Breast epithelium (tissue), 4 donors: ENCODE data around the gene TAS2R41. TPM values are rescaled to one million over a fixed set of nuclear protein-coding genes. Genes with fewer than 3 reads are reported as not detected.
"Not testable (repeated sequence)": the region's sequence is repeated elsewhere in the genome, so short reads cannot be mapped to it uniquely, and the experiment has no call there.

ENCODE experiments used
- DNase-seq, 2 donors: peaks; one replicate each; pipeline ENCODE4 v3.0.0-alpha.2; 2019; ENCODE audit warnings: low spot score in 2 of 2
- H3K27ac ChIP-seq, 2 donors: fragments of 200-600 bp; sonication (generic) in 1 of 2; one replicate each; pipeline ENCODE4 v1.5.1; 2016 to 2019; ENCODE audit warnings: mild to moderate bottlenecking in 1 of 2
- H3K27me3 ChIP-seq, 2 donors: fragments of 200-600 bp; sonication (generic) in 1 of 2; one replicate each; pipeline versions ENCODE4 v1.5.1 to v1.6.0; 2017 to 2019; ENCODE audit warnings: control low read depth in 1 of 2, mild to moderate bottlenecking in 1 of 2
- H3K36me3 ChIP-seq: fragments of 200-600 bp; one replicate; pipeline ENCODE4 v1.5.1; 2019
- H3K4me1 ChIP-seq, 2 donors: fragments of 200-600 bp; sonication (generic); one replicate each; pipeline ENCODE4 v1.5.1; 2016 to 2019; ENCODE audit warnings: control low read depth in 1 of 2
- H3K4me3 ChIP-seq, 3 donors: fragments of 200-600 bp; sonication (generic); 1 replicate in 2 of 3; 2 replicates in 1 of 3; pipeline ENCODE4 v1.5.1; 2016 to 2019; ENCODE audit warnings: mild to moderate bottlenecking in 3 of 3, moderate library complexity in 2 of 3
- H3K9me3 ChIP-seq, 2 donors: fragments of 200-600 bp; sonication (generic) in 1 of 2; one replicate each; pipeline ENCODE4 v1.5.1; 2016 to 2019; ENCODE audit warnings: control low read depth in 1 of 2
- POLR2A ChIP-seq: fragments of 450-650 bp; IDR thresholded peaks from one replicate; pipeline ENCODE4 v1.6.1; 2016; ENCODE audit warnings: antibody characterized with exemption, mild to moderate bottlenecking, moderate library complexity
- POLR2AphosphoS5 ChIP-seq, 3 donors: sonication (generic); formaldehyde crosslinking; IDR thresholded peaks; one replicate each; pipeline ENCODE4 v1.6.1; 2017; ENCODE audit warnings: antibody characterized with exemption in 3 of 3
- intact Hi-C: fragments of 100-400 bp; cut with DNase I; formaldehyde crosslinking; loops from one replicate; pipeline ENCODE4 v1.15.1; 2023; ENCODE audit warnings: low total_unique reads
- total RNA-seq, 3 donors: library from RNA; depleted of rRNA; stranded (reverse); fragments of >200 nt; gene quantifications; one replicate each; pipeline ENCODE4 v1.1.0, GENCODE V29; 2016
- TF ChIP-seq, protein P1 (sequence below), 3 donors: fragments of 450-650 bp; IDR thresholded peaks; one replicate each; pipeline ENCODE4 v1.5.1; 2016 to 2017; ENCODE audit warnings: antibody characterized with exemption in 3 of 3, mild to moderate bottlenecking in 3 of 3, moderate library complexity in 3 of 3

Gene TAS2R41
- total RNA-seq, 3 donors from 2014 or later: 0.66 to 1.3 TPM; not detected in 1

DNA sequence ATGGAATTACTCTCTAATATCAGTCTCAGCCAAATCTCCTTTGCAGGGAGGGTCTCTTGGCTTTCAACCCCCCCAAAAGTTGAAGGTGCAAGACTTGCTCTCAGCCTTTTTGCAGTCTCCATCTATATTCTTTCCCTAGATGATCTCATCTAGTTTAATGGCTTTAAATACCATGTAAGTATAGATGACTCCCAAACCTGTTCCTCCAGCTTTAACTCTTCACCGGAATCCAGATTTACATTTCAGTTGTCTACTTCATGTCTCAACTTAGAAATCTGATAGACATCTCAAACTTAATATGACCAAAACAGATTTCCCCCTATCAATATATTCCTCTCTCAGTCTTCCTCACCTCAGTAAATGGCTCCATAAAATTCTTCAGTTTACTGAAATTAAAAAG is 9.9 kb upstream of the TAS2R41 start:
- no peak for TF ChIP-seq POLR2AphosphoS5 (IDR thresholded peaks at IDR 0.05)
- no peak for TF ChIP-seq POLR2A
- TF ChIP-seq, protein P1, sequence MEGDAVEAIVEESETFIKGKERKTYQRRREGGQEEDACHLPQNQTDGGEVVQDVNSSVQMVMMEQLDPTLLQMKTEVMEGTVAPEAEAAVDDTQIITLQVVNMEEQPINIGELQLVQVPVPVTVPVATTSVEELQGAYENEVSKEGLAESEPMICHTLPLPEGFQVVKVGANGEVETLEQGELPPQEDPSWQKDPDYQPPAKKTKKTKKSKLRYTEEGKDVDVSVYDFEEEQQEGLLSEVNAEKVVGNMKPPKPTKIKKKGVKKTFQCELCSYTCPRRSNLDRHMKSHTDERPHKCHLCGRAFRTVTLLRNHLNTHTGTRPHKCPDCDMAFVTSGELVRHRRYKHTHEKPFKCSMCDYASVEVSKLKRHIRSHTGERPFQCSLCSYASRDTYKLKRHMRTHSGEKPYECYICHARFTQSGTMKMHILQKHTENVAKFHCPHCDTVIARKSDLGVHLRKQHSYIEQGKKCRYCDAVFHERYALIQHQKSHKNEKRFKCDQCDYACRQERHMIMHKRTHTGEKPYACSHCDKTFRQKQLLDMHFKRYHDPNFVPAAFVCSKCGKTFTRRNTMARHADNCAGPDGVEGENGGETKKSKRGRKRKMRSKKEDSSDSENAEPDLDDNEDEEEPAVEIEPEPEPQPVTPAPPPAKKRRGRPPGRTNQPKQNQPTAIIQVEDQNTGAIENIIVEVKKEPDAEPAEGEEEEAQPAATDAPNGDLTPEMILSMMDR (IDR thresholded peaks at IDR 0.05): no peak
- Histone ChIP-seq H3K4me1 (no peaks in the 10 kb centered on the region), H3K36me3 (no peaks in the 10 kb centered on the region), H3K9me3 (peaks cover 0 to 7% of the 10 kb centered on the region in 2 donors), H3K4me3 (no peak overlapping the region), H3K27me3 (no peaks in the 10 kb centered on the region), H3K27ac (no peak overlapping the region)
- intact Hi-C loops: no loop called here
- no peak for DNase-seq

DNA sequence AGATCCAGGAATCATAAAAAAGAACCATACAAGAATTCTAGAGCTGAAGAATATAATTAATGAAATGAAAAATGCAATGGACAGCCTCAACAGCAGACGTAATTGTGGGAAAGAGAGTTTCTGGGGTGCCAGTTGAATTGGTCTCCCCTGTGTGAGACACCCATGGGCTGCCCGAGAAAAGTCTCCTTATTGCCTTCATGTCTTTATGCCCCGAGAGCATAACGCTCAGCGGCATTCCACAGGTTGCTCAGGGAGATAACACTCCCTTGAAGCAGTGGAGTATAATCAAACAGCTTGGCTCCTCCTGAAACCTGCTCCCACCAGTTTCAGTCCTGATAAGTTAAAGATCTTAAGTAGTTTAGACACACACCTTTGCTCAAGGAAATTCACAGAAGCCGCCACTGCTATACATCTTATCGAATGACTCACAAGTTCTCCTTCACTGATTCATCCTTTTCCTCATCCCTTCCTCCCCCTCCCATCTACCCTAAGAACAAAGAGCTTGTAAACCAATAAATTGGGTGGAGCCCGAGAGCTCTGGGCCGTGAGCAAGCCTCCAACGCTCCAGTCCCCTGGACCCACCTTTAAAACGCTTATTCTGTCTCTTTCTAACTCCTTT is 5.5 kb upstream of the TAS2R41 start:
- H3K27me3 ChIP-seq, H3K27ac ChIP-seq, H3K4me1 ChIP-seq, H3K9me3 ChIP-seq, H3K4me3 ChIP-seq, H3K36me3 ChIP-seq, intact Hi-C loops, DNase-seq: not testable (repeated sequence)

DNA sequence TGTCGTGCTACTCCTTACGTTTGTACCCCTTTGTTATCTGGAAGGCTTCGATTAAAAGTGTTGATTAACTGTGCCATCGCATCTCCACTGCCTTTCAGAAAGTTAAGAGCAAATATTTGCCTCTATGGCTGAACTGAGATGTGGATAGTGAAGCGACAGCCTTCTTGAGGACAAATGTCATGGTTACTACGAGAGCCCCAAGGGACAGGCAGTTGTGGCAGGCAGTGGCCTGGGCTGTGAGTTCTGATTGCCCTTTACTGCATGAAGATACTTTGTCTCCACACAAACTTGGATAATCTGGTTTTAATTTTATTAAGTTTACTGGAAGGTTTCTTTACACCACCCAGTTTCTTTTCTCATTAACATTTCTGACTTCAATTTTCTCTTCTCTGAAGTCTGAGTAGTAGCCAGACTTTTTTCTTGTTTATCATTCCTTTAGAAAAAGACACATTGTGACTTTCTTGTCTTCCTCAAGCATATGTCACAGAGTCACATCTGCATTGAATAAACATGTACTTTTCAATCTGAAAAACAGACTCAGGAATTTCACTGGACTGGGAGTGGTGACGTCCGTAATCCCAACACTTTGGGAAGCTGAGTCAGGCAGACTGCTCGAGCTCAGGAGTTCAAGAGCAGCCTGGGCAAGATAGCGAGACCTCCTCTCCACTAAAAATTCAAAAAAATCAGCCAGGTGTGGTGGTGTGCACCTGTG is 1.5 kb downstream of the TAS2R41 start:
- no peaks in the 10 kb centered on the region for H3K27me3 ChIP-seq
- TF ChIP-seq, protein P1 (IDR thresholded peaks at IDR 0.05): no peak
- peak in 1 of 3 donors; percentile 16 for TF ChIP-seq POLR2AphosphoS5 (IDR thresholded peaks at IDR 0.05)
- H3K9me3 ChIP-seq: no peaks in the 10 kb centered on the region
- H3K4me1 ChIP-seq: no peaks in the 10 kb centered on the region
- H3K36me3 ChIP-seq: no peaks in the 10 kb centered on the region
- no peak for DNase-seq
- intact Hi-C loops: no loop called here
- peak overlapping the region; percentile 25 to 77 for H3K27ac ChIP-seq
- H3K4me3 ChIP-seq: no peak overlapping the region

DNA sequence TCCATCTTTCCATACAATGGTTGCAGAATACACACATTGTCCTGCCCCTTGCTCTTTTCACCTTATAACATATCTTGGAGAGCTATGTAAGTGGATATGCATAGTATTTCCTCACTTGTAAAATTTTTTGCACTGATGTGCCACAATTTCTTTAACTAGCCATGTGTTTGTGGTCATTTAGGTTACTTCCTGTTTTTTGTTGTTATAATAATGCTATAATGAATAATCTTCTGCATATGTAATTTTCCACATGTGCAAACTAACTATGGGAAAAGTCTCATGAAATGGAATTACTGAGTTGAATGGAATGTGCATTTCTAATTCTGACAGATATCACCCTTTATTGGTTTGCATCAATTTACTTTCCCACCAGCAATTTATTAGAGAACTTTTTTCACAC is 2.8 kb downstream of the TAS2R41 start:
- no peak overlapping the region for H3K27ac ChIP-seq
- intact Hi-C loops: no loop called here
- no peaks in the 10 kb centered on the region for H3K4me1 ChIP-seq
- no peaks in the 10 kb centered on the region for H3K36me3 ChIP-seq
- TF ChIP-seq POLR2A: no peak
- TF ChIP-seq, protein P1 (IDR thresholded peaks at IDR 0.05): no peak
- TF ChIP-seq POLR2AphosphoS5 (IDR thresholded peaks at IDR 0.05): no peak
- H3K4me3 ChIP-seq: no peak overlapping the region
- H3K9me3 ChIP-seq: no peaks in the 10 kb centered on the region
- no peaks in the 10 kb centered on the region for H3K27me3 ChIP-seq
- no peak for DNase-seq

DNA sequence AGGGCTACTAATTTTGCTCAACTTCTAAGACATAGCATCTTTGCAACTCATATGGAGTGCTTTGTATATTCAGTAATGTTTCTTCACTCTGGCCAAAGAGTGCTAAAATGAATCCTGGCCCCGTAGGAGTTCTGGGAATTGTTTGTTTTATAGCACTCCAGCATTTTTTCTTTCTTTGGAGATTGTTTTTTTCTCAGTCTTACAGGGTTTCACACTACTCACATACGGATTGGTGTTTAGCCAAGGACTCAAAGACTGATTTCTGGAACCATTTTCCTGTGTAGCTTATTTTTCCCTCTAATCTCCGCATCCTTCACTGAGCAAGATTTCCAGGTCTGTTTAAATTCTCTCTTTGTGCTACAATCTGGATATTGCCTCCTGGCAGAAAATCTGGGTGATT is 6.4 kb downstream of the TAS2R41 start:
- intact Hi-C loops: no loop called here
- Histone ChIP-seq H3K27me3 (no peaks in the 10 kb centered on the region), H3K36me3 (no peaks in the 10 kb centered on the region), H3K4me1 (no peaks in the 10 kb centered on the region), H3K27ac (peak overlapping the region; percentile 35 to 63), H3K9me3 (no peaks in the 10 kb centered on the region), H3K4me3 (no peak overlapping the region)
- DNase-seq: no peak
- TF ChIP-seq POLR2AphosphoS5 (IDR thresholded peaks at IDR 0.05) (no peak), POLR2A (no peak)
- TF ChIP-seq, protein P1 (IDR thresholded peaks at IDR 0.05): no peak
